GM21360 (cell line): Measurements from ENCODE around the gene NR1D1.
"Not testable (repeated sequence)": the region's sequence is repeated elsewhere in the genome, so short reads cannot be mapped to it uniquely, and the experiment has no call there.

Source experiments
- ATAC-seq: cut with Tn5 transposase; IDR thresholded peaks from one replicate; pipeline ENCODE4 v1.9.1; 2021; ENCODE audit warnings: mild to moderate bottlenecking, moderate library complexity; ENCODE audit not compliant: unreplicated experiment

The NR1D1 gene

DNA sequence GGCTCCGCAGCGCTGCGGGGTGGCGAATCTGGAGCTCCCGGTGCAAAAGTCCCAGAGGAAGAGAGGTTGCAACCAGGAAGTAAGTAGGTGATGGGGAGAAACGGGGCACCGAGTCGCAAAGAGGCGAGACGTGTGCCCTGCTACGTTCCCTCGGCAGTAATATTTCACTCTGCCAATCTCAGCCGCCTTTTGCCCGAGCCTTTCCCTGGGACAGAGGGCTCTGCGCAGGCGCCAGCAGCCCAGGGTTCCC lies at the start of gene NR1D1:
Gene NR1D1, minus strand, starts transcription at position 171 of the 250 bp plus-strand sequence. CDS start 495 bp downstream, outside the sequence.
- no peak for ATAC-seq

DNA sequence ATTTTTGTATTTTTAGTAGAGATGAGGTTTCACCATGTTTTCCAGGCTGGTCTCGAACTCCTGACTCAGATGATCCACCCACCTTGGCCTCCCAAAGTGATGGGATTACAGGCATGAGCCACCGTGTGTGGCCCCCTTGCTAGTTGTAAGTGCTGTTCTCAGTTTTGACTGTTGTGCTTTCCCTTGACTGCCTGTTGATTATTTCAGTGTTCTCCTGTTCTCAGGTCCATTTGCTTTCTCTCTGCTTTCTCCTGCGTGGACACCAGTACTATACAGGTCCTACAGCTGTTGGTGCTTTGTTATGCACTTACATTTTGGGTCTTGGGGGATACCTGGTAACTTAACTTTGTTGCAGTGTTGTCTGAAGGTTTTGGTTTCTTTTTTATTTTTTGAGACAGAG lies 48.1 kb upstream of the NR1D1 start:
- ATAC-seq = no peak

DNA sequence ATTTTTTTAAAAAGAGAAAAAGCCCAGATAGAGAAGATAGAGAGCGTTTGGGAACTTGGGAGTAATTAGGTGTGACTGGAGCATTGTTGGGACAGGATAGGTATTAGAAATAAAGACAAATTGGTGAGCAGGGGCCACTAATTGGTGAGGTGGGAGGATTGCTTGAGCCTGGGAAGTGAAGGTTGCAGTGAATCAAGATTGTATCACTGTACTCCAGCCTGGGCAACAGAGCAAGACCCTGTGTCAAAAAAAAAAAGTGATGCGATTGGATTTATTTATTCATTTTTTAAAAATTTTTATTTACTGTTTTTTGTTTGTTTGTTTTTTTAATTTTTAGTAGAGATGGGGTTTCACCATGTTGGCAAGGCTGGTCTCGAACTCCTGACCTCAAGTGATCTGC lies 45.1 kb upstream of the NR1D1 start:
- ATAC-seq = no peak

DNA sequence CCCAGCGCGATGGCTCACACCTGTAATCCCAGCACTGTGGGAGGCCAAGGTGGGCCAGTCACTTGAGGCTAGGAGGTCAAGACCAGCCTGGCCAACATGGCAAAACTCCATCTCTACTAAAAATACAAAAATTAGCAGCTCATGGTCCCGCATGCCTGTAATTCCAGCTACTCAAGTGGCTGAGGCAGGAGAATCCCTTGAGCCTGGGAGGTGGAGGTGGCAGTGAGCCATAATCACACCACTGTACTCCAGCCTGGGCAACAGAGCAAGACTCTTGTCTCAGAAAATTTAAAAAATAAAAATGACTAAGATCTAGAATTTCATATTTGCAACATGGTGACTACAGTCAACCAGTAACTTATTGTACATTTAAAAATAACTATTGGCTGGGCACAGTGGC lies 42.8 kb upstream of the NR1D1 start:
- not testable (repeated sequence) for ATAC-seq

DNA sequence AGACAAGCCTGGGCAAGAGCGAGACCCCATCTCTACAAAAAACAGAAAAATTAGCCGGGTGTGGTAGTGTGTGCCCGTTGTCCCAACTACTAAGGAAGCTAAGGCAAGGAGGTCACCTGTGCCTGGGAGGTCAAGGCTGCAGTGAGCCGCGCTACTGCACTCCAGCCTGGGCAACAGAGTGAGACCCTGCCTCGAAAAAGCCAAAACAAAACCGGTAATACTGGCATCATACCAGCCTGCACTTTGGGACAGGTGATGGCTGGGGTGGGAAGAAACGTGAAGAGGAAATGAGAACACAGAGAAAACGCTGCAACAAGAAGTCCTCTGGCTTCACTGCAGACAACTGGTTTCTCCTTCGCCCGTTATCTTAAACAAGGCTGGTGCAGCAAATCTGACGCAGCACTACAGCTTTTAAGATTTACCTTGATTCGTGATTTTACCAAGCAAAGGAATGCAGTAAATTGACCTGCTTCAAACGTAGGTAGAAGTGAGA lies 39.2 kb upstream of the NR1D1 start:
- ATAC-seq = peak; percentile 7

DNA sequence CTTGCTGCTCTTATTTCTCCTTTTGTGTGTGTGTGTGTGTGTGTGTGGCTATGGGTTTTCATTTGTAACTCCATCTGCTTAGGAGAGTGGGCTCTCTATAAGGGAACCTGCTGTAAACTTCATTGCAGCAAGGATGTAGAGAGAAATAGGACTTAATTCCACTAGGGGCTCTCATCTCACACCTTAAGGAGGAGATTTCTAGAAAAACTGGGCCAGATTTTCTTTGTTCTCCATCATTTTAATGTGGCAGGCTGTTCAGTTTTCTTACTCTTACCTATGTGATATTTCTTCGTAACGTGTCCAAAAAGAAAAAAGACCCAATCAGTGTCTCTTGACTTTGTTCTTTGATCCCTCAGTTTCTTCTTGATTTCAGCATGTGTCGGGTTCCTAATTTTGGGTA lies 35.4 kb upstream of the NR1D1 start:
- ATAC-seq = no peak

DNA sequence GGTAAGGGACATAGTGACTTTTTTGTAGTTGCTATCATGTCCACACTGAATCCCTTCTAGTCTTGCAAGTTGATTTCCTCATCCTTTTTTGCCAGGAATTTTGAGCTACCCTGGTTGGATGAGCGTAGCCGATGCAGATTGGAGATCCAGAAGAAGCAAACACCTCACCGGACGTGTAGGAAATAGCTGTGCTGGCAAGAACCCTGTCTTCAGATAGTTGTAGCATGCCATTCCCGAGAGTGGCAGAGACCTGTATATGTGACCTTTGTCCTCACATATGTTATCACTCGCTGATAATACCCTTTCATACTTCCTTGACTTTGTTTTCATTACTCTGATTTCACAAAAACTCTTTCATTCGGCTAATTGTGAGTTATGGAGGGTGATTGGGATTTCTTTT lies 33.8 kb upstream of the NR1D1 start:
- ATAC-seq = no peak

DNA sequence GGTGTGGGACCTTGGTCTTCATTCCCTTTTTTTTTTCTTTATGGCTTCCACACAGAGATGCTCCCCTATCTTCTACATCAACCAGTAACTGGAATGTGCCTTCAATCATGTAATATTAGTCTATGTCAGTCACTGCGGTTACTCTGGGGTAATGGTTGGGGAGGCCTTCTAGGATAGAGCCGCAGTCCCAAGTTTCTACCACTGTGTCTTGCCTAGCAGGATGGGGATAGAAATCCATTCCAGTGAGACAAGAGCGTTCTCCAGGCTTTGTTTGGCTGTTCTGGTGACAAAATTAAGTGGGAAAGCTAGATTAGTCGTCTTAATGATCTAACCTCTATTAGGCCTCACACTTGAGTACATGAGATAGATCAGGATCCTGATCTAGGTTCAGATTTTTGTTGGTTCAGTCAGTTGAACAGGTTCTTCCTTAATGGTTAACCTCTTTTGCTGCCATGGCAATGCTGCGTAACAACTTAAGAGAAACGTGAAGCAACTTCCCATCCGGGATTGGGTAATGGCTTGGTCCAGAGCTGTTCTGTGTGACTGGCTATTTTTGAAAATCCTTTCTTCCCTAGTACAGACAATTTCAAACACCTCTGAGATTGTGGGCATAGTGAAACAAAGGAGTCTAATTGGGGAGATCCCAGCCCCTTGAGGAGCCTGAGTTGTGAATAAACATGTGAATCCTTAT lies 30.1 kb upstream of the NR1D1 start:
- no peak for ATAC-seq

DNA sequence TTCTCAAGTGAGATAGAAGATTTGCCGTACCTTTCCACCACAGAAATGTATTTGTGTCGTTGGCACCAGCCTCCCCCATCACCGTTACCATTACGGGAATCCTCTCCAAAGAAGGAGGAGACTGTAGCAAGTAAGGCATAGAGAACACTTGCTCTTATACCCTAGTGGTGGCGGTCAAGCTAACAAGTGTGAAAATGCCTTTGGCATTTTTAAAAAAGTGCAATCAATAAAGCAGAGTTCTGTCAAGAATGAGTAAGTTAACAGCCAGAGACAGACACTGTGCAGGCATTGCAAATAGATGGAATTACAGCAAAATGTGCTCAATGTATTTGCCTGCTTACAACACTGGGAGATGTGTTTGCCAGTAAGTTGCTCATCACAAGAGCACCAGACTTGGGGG lies 29.1 kb upstream of the NR1D1 start:
- no peak for ATAC-seq

DNA sequence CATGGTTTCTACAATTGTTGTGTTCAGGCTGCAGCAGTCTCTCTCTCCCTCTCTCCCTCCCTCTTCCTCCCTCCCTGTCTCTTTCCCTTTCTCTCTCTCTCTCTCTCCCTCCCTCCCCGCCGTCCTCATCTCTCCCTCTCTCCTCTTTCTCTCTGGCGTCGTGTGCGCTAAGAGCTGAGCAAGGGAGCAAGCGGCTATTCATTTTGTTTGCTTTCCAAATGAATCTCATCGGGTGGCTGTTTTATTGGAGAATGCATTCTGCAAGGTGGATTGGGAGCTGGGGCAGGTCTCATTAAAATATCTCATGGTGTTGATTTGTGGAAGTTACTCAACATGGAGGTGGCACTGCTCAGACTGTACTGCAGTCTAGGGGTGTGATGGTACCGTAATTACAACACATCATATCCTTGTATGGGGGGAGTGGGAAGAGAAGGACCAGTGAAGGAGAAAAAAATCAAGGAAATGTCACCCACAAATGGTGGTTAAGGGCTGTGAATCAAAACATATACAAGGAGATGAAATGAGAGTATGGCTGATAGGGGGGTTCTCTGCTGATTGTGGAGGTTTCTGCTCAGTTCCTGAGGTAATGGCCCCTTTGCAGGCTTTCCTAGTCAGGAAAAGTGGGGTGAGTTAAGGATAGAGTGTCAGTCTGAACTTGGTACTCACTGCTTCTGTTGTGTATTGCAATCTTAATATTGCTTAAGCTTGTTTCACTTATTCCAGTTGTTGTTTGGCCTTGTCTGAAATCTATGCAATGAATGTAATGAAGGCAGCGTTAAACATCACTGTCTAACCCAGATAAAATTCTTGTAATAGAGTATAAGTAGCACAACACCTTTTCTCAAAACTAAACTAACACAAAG lies 24.1 kb upstream of the NR1D1 start:
- ATAC-seq = no peak

DNA sequence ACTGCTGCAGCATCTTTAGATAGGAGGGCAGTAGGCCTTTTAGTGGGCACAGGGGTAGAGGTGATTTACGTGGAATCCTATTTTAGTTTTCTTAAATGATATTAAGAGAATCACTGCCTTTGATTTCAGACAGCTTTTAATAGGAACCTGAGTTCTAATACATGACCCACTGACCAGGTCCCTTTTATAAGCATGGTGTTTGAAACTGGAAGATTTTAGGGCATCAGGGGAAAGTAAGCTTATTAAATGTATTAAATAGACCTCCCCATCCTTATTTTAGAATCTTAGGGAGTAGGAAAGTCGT lies 23.4 kb upstream of the NR1D1 start:
- no peak for ATAC-seq

DNA sequence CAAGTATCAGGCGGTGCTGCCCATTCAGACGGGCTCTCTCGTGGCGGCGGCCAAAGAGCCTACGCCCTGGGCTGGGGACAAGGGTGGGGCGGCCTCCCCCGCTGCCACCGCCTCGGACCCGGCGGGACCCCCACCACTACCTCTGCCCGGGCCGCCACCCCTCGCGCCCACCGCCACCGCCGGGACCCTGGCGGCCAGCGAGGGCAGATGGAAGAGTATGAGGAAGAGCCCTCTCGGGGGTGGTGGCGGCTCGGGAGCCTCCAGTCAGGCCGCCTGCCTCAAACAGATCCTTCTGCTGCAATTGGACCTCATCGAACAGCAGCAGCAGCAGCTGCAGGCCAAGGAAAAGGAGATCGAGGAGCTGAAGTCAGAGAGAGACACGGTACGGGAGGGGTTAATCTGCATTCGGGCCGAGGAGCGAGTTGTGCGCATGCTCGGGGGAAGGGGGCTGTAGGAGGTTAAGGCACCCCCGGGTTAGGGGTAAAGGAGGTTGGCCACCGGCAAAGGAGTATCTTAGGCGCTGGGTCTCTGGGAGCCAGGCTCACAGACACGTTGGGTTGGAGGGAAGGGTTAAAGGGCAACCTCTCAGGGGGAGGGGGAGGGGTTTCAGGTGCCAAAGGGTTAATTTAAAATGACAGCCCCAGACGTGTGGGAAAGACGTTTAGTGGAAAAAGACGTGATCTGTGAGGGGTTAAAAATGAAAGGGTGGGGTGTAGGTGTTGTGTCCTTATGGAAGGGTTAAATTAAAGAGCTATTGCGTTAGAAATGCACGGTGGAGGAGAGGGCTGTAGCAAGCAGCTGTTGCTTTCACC lies 22.8 kb upstream of the NR1D1 start:
- no peak for ATAC-seq

DNA sequence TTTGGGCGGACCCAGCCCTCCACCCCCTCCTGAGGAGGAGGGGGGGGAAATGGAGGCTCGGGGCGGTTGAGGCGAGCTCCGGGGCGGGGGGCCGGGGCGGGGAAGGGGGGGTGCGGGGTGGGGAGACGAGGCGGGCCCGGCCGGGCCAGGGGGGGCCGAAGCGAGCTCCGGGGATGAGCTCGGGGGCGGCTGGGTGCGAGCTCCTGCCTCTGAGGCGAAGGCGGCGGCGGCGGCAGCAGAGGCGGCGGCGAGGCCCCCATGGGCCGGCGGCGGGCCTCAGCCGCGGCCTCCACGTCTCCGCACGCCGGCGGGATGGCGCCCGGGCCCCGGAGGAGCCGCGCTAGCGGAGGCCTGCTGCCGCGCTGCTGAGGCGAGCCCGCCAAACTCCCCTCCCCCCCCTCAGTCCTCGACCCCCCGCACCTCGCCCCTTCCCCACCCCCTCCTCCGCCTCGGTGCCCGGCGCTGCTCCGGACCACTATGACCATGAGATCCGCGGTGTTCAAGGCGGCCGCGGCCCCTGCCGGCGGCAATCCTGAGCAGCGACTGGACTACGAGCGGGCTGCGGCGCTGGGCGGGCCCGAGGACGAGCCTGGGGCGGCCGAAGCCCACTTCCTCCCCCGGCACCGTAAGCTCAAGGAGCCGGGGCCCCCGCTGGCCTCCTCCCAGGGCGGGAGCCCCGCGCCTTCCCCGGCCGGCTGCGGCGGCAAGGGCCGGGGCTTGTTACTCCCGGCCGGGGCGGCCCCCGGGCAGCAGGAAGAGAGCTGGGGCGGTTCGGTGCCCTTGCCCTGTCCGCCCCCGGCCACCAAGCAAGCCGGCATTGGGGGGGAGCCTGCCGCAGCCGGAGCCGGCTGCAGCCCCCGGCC lies 22.0 kb upstream of the NR1D1 start:
- ATAC-seq = no peak

DNA sequence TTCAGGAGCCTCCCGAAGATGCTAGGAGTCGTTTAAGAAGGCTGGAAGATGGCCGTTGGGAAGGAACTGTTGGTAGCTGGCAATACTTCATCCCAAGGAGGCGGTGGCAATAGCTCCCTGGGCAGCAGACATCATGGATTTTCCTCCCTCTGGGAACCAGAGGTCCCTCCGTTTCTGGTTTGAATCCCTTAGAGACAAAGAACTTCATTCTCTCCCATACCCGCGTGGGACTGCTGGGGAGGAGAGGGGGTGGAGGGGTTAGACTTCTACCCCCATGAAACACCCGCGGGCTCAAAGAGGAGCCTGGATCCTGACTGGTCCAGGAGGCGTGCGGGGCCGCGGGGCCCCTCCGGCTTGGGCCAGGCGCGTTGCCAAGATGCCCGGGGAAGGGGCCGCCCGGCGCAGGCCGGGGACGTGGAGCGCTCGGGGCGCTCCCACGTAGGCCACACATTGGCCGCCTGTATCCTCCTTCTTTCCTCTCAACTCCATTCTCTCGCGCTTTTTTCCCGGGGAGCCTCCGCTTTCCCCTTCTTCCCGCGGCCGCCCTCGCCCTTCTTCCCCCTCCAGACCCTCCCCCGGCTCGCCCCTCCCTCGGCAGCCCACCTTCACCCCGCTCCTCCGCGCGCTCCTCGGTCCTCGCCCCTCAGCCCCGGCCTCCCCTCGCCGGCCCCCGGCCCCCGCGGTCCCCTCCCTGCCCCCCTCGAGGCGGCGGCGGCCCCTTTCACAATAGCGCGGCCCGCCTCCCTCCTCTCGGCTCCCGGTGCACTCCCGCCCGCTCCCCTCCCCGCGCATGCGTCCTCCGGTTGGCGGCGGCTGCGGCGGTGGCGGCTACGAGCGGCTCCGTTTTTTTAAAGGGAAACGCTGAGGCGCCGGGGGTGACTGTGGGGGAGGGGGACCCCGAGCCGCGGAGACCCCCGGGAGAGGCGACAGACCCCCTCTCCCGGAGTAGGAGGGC lies 21.1 kb upstream of the NR1D1 start, which contains the start of gene MSL1:
Gene MSL1, plus strand, starts transcription at position 791 of the 955 bp plus-strand sequence. CDS start 642 bp downstream, outside the sequence.
- no peak for ATAC-seq

DNA sequence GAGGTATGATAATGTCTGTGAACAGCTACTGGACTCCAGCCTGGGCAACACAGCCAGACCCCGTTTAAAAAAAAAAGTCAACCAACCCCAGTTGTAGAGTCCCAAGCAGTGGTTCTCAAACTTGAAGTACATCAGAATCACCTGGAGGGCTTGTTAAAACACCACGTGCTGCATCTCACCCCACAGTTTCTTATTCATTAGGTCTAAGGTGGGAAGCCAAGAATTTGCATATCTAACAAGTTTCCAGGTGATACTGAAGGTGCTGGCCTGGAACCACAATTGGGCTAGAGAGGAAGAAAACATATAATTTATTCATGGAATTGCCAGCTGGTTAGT lies 14.7 kb upstream of the NR1D1 start:
- ATAC-seq = no peak

DNA sequence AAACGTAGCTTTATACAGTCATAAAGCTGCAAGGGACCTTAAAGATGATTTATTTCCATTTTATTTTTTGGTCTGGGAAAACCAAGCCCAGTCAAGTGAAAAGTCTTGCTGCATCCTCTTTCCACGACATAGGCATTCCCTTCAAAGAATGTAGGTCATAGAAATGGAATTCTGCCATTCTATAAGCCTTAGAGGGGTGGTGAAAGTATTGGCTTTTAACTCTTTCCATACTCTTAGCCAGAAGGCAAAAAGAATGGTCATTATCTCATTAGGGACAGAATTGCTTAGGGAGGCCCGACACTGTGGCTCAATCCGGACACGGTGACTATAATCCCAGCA lies 13.5 kb upstream of the NR1D1 start:
- no peak for ATAC-seq

DNA sequence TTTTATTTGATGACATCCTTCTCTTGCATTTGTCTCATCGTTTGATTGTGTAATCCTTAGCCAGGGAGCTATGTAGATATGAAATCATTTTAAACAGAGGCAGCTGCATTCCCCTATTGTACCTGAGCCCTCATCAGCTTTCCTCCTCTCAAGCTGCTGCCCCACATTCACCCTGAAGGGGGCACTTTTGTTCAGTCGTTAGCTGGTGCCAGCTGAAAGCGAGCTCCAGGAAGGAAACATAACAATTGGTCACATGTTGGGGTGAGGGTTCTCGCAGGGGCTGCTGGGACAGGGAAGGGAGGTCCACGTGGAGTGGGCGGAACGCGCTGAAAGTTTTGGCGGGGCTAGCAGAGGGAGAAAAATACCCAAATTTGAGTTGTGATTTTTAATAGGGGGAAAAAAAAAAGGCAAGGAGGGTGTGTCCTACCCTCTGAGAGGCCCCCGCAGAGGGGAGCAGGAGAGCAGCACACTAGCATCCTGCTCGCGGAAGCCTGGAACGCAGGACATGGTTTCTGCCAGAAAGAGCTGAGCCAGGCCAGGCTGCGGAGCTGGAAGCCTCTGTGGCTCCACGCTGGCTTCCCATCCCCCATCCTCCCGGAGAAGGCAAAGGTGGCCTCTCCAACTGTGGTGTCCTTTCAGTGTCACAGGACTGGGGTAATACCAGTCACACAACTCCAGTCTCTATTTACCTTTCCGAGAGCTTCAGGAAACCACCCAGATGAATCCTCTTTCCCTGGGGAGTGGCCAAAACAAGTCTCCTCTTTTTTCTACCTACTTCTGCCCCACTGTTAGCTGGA lies 12.9 kb upstream of the NR1D1 start:
- peak; percentile 87 for ATAC-seq

DNA sequence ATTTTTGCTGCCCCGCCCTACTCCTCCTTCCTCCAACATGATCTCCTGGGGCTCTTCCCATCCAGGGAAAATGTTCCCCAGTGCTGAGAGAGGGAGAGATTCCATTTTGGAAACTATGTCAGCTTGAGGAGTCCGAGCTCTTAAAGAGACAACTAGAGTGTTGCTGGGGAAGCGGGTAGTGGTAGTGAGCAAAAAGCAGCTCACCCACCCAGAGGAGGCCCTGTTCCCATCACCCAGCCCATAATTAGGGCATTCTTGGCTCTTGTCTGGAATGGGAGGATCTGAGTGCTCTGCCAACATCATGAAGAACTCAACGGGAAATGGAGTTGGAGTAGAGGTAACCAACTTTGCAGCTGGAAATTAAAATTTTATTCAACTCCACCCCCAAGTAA lies 12.3 kb upstream of the NR1D1 start:
- ATAC-seq = no peak

DNA sequence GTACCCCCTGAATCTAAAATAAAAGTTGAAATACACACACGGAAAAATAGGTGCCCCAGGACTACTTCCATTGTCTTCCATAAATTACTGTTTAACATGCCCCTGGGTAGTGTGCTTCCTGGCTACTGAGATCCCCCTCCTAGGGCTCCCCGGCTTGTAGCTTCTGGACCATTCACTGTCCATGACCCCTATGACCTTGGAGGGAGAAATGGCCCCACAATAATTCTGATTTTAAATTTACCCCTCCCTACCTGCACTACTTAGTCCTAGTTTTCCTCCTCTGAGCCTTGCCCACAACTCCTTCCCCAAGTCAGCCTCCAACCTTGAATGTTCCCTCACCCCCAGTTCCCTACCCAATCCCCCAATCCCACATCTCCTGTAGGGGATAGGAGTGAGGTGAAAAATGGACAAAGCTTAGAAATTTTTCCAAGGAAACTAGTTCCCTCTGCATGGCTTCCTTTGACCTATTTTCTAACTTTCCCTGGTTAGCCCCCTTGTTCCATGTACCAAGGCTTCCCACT lies 11.9 kb upstream of the NR1D1 start:
- no peak for ATAC-seq
